ENCODE data around the gene COL15A1. TPM values are rescaled to one million over a fixed set of nuclear protein-coding genes. Genes with fewer than 3 reads are reported as not detected.

COL15A1 gene
- total and polyA plus RNA-seq, 4 donors: 6.3 to 126 (median 36.4) TPM

- 95 to 100% methylated on average over 1 of the region's 1 CpG for WGBS, 2 donors
- intact Hi-C loops (cut with DNase I): no loop called here
- no peaks in the 10 kb centered on the region for H3K4me1 ChIP-seq (ENCODE audit: control insufficient read depth in 1 of 2, insufficient read depth in 2 of 2, low read length in 2 of 2)
- ATAC-seq (ENCODE audit: low FRiP score) (no peak), DNase-seq (no peak)
- no peaks in the 10 kb centered on the region for H3K36me3 ChIP-seq (ENCODE audit: control insufficient read depth in 1 of 2, insufficient read depth in 2 of 2, low read length in 1 of 2)
- H3K27ac ChIP-seq (ENCODE audit: low read depth in 1 of 2, low read length in 2 of 2): no peak overlapping the region
- H3K9me3 ChIP-seq (ENCODE audit: control insufficient read depth, low read length): no peaks in the 10 kb centered on the region
- no peak overlapping the region for H3K4me3 ChIP-seq (ENCODE audit: low read length in 2 of 2)
- no peaks in the 10 kb centered on the region for H3K27me3 ChIP-seq (ENCODE audit: control insufficient read depth in 1 of 2, insufficient read depth in 2 of 2, low read length in 1 of 2)
Observed at GRCh38 chr9:98902516-98902915, 41.2 kb upstream of the COL15A1 start.

- Histone ChIP-seq H3K9me3 (ENCODE audit: control insufficient read depth, low read length) (no peaks in the 10 kb centered on the region), H3K27me3 (ENCODE audit: control insufficient read depth in 1 of 2, insufficient read depth in 2 of 2, low read length in 1 of 2) (no peaks in the 10 kb centered on the region), H3K27ac (ENCODE audit: low read depth in 1 of 2, low read length in 2 of 2) (no peak overlapping the region), H3K4me3 (ENCODE audit: low read length in 2 of 2) (no peak overlapping the region), H3K36me3 (ENCODE audit: control insufficient read depth in 1 of 2, insufficient read depth in 2 of 2, low read length in 1 of 2) (no peaks in the 10 kb centered on the region), H3K4me1 (ENCODE audit: control insufficient read depth in 1 of 2, insufficient read depth in 2 of 2, low read length in 2 of 2) (no peaks in the 10 kb centered on the region)
- WGBS, 2 donors: 96% methylated on average over 5 of the region's 5 CpGs
- ATAC-seq (ENCODE audit: low FRiP score): no peak
- intact Hi-C loops (cut with DNase I): no loop called here
- no peak for DNase-seq
Observed at GRCh38 chr9:98902925-98903324, 40.8 kb upstream of the COL15A1 start.

- WGBS, 2 donors: 94 to 96% methylated on average over 8 of the region's 8 CpGs
- ATAC-seq (ENCODE audit: low FRiP score): no peak
- Histone ChIP-seq H3K36me3 (ENCODE audit: control insufficient read depth in 1 of 2, insufficient read depth in 2 of 2, low read length in 1 of 2) (no peaks in the 10 kb centered on the region), H3K27me3 (ENCODE audit: control insufficient read depth in 1 of 2, insufficient read depth in 2 of 2, low read length in 1 of 2) (no peaks in the 10 kb centered on the region), H3K4me3 (ENCODE audit: low read length in 2 of 2) (no peak overlapping the region), H3K9me3 (ENCODE audit: control insufficient read depth, low read length) (no peaks in the 10 kb centered on the region), H3K27ac (ENCODE audit: low read depth in 1 of 2, low read length in 2 of 2) (no peak overlapping the region), H3K4me1 (ENCODE audit: control insufficient read depth in 1 of 2, insufficient read depth in 2 of 2, low read length in 2 of 2) (no peaks in the 10 kb centered on the region)
- DNase-seq: no peak
- intact Hi-C loops (cut with DNase I): no loop called here
Observed at GRCh38 chr9:98903961-98904411, 39.7 kb upstream of the COL15A1 start.

GRCh38 chr9:98905015-98905414, 38.7 kb upstream of the COL15A1 start:
- no peaks in the 10 kb centered on the region for H3K4me1 ChIP-seq (ENCODE audit: control insufficient read depth in 1 of 2, insufficient read depth in 2 of 2, low read length in 2 of 2)
- H3K27ac ChIP-seq (ENCODE audit: low read depth in 1 of 2, low read length in 2 of 2): no peak overlapping the region
- DNase-seq (no peak), ATAC-seq (ENCODE audit: low FRiP score) (no peak)
- no peaks in the 10 kb centered on the region for H3K36me3 ChIP-seq (ENCODE audit: control insufficient read depth in 1 of 2, insufficient read depth in 2 of 2, low read length in 1 of 2)
- no peaks in the 10 kb centered on the region for H3K9me3 ChIP-seq (ENCODE audit: control insufficient read depth, low read length)
- intact Hi-C loops (cut with DNase I): no loop called here
- H3K27me3 ChIP-seq (ENCODE audit: control insufficient read depth in 1 of 2, insufficient read depth in 2 of 2, low read length in 1 of 2): no peaks in the 10 kb centered on the region
- 74 to 93% methylated on average over 4 of the region's 4 CpGs for WGBS, 2 donors
- H3K4me3 ChIP-seq (ENCODE audit: low read length in 2 of 2): no peak overlapping the region

- peak in 1 of 2 donors; percentile 74 for DNase-seq
- WGBS, 2 donors: 56 to 58% methylated on average over 8 of the region's 8 CpGs
- H3K27ac ChIP-seq (ENCODE audit: low read depth in 1 of 2, low read length in 2 of 2): no peak overlapping the region
Observed at GRCh38 chr9:98906273-98907040, 37.2 kb upstream of the COL15A1 start.

GRCh38 chr9:98907055-98907454, 36.7 kb upstream of the COL15A1 start:
- ATAC-seq (ENCODE audit: low FRiP score): no peak
- 81 to 85% methylated on average over 4 of the region's 4 CpGs for WGBS, 2 donors
- DNase-seq: no peak

More at GRCh38 chr9:98906273-98907040, 37.2 kb upstream of the COL15A1 start:
- ATAC-seq (ENCODE audit: low FRiP score): no peak
- H3K4me3 ChIP-seq (ENCODE audit: low read length in 2 of 2): no peak overlapping the region
- H3K9me3 ChIP-seq (ENCODE audit: control insufficient read depth, low read length): no peaks in the 10 kb centered on the region
- no peaks in the 10 kb centered on the region for H3K4me1 ChIP-seq (ENCODE audit: control insufficient read depth in 1 of 2, insufficient read depth in 2 of 2, low read length in 2 of 2)
- no peaks in the 10 kb centered on the region for H3K36me3 ChIP-seq (ENCODE audit: control insufficient read depth in 1 of 2, insufficient read depth in 2 of 2, low read length in 1 of 2)
- intact Hi-C loops (cut with DNase I): no loop called here
- H3K27me3 ChIP-seq (ENCODE audit: control insufficient read depth in 1 of 2, insufficient read depth in 2 of 2, low read length in 1 of 2): no peaks in the 10 kb centered on the region

GRCh38 chr9:98908897-98909634, 34.6 kb upstream of the COL15A1 start:
- Histone ChIP-seq H3K27me3 (ENCODE audit: control insufficient read depth in 1 of 2, insufficient read depth in 2 of 2, low read length in 1 of 2) (no peaks in the 10 kb centered on the region), H3K4me3 (ENCODE audit: low read length in 2 of 2) (no peak overlapping the region), H3K4me1 (ENCODE audit: control insufficient read depth in 1 of 2, insufficient read depth in 2 of 2, low read length in 2 of 2) (no peaks in the 10 kb centered on the region), H3K9me3 (ENCODE audit: control insufficient read depth, low read length) (no peaks in the 10 kb centered on the region), H3K36me3 (ENCODE audit: control insufficient read depth in 1 of 2, insufficient read depth in 2 of 2, low read length in 1 of 2) (no peaks in the 10 kb centered on the region), H3K27ac (ENCODE audit: low read depth in 1 of 2, low read length in 2 of 2) (no peak overlapping the region)
- 68 to 78% methylated on average over 5 of the region's 5 CpGs for WGBS, 2 donors
- intact Hi-C loops (cut with DNase I): no loop called here
- ATAC-seq (ENCODE audit: low FRiP score): peak; percentile 9
- no peak for DNase-seq

More at GRCh38 chr9:98907055-98907454, 36.7 kb upstream of the COL15A1 start:
- intact Hi-C loops (cut with DNase I): no loop called here
- H3K4me1 ChIP-seq (ENCODE audit: control insufficient read depth in 1 of 2, insufficient read depth in 2 of 2, low read length in 2 of 2): no peaks in the 10 kb centered on the region
- no peak overlapping the region for H3K27ac ChIP-seq (ENCODE audit: low read depth in 1 of 2, low read length in 2 of 2)
- H3K27me3 ChIP-seq (ENCODE audit: control insufficient read depth in 1 of 2, insufficient read depth in 2 of 2, low read length in 1 of 2): no peaks in the 10 kb centered on the region
- H3K36me3 ChIP-seq (ENCODE audit: control insufficient read depth in 1 of 2, insufficient read depth in 2 of 2, low read length in 1 of 2): no peaks in the 10 kb centered on the region
- no peak overlapping the region for H3K4me3 ChIP-seq (ENCODE audit: low read length in 2 of 2)
- no peaks in the 10 kb centered on the region for H3K9me3 ChIP-seq (ENCODE audit: control insufficient read depth, low read length)

GRCh38 chr9:98909935-98910334, 33.8 kb upstream of the COL15A1 start:
- ATAC-seq (ENCODE audit: low FRiP score) (no peak), DNase-seq (no peak)
- 84 to 91% methylated on average over 1 of the region's 1 CpG for WGBS, 2 donors
- H3K36me3 ChIP-seq (ENCODE audit: control insufficient read depth in 1 of 2, insufficient read depth in 2 of 2, low read length in 1 of 2): no peaks in the 10 kb centered on the region
- no peak overlapping the region for H3K4me3 ChIP-seq (ENCODE audit: low read length in 2 of 2)
- H3K27me3 ChIP-seq (ENCODE audit: control insufficient read depth in 1 of 2, insufficient read depth in 2 of 2, low read length in 1 of 2): no peaks in the 10 kb centered on the region
- intact Hi-C loops (cut with DNase I): no loop called here
- H3K9me3 ChIP-seq (ENCODE audit: control insufficient read depth, low read length): no peaks in the 10 kb centered on the region
- no peak overlapping the region for H3K27ac ChIP-seq (ENCODE audit: low read depth in 1 of 2, low read length in 2 of 2)
- no peaks in the 10 kb centered on the region for H3K4me1 ChIP-seq (ENCODE audit: control insufficient read depth in 1 of 2, insufficient read depth in 2 of 2, low read length in 2 of 2)

GRCh38 chr9:98911042-98911441, 32.7 kb upstream of the COL15A1 start:
- no peak for DNase-seq
- no peak for ATAC-seq (ENCODE audit: low FRiP score)
- Histone ChIP-seq H3K27me3 (ENCODE audit: control insufficient read depth in 1 of 2, insufficient read depth in 2 of 2, low read length in 1 of 2) (no peaks in the 10 kb centered on the region), H3K4me1 (ENCODE audit: control insufficient read depth in 1 of 2, insufficient read depth in 2 of 2, low read length in 2 of 2) (no peaks in the 10 kb centered on the region), H3K9me3 (ENCODE audit: control insufficient read depth, low read length) (no peaks in the 10 kb centered on the region), H3K27ac (ENCODE audit: low read depth in 1 of 2, low read length in 2 of 2) (no peak overlapping the region), H3K36me3 (ENCODE audit: control insufficient read depth in 1 of 2, insufficient read depth in 2 of 2, low read length in 1 of 2) (no peaks in the 10 kb centered on the region), H3K4me3 (ENCODE audit: low read length in 2 of 2) (no peak overlapping the region)
- intact Hi-C loops (cut with DNase I): no loop called here
- 90 to 91% methylated on average over 5 of the region's 5 CpGs for WGBS, 2 donors
